ENCODE data around the gene RAPGEF4. TPM values are rescaled to one million over a fixed set of nuclear protein-coding genes. Genes with fewer than 3 reads are reported as not detected.
A peak's percentile ranks its signal among the peaks of the same experiment; 100 is the strongest.

RAPGEF4 gene
- polyA plus RNA-seq, 12 donors, result 2.1 to 16.7 (median 3.8) TPM; not detected in 1

DNA sequence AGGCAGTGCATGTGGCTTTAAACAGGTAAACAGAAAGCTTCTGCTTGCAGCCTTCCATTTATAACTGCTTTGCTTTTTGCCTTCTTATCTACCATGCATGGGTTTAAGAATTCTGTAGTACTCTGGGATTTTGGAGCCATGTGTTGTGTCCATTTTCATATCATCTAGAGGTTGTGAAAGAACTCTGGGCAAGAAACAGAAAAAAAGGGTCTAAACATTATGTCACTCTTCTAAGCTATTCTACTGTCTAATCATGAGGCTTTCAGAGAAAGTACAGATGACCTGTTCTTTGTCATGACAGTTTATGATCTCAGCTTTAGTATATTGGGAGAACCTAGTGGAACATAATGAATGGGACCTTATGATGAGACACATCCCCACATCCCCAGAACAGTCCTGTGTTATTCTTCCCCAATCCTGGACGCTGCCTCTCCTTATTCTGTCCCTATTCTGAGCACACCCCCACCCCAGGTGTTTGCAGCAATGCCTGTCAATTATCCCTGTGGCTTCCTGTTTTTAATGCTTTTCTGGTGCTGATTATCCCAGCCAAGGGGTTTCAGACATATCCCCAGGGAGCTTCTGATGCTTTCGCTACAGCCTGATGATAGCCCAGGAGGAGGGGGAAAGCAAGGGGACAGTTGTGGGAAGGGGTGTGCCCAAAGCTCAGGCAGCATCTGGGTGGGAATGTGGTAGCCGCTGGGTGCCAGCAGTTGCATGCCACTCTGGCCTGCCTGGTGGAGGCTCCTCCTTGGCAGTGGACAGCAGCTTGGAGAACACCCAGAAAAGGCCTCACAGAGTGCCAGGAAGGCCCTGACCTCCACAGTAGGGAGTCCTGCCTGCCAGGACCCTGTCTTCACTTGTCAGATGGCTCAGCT is 170.5 kb downstream of the RAPGEF4 start:
- DNase-seq, result no peak

DNA sequence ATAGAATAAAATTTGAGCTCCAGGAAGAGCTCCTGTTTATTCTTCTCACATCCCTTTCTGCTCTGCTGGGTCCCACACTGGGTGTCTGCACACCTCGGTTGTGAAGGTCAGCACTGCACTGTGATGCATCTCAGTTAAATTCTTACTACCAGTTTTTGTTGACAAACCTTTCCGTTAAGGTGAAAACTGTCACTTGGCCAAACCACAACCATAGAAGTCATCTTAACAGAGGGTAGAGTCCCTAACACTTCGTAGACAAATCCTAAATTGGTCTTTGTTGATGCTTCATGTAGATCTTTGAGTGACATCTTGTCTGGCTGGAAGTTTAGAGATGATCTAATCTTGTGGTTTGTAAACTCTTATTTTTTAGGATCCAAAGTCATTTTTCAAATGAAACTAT is 172.6 kb downstream of the RAPGEF4 start:
- DNase-seq, result no peak

DNA sequence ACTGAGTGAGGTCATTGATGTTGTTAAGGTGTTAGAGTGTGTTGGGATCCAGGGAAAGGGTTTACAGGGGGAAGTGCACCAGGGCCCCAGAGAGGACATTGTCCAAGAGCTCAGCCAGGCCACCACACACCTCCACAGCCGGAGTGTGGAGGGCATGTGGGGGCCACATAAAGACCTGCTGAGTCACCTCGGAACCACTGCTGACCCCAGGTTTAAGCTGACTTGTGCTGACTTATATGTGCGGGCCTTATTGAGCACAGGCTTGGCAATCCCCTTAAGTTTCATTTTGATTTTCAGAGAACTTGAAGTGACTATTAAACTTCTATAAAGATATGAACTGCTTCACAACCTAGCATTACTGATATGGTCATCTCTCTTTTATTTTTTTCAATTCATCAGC is 173.8 kb downstream of the RAPGEF4 start:
- no peak for DNase-seq

DNA sequence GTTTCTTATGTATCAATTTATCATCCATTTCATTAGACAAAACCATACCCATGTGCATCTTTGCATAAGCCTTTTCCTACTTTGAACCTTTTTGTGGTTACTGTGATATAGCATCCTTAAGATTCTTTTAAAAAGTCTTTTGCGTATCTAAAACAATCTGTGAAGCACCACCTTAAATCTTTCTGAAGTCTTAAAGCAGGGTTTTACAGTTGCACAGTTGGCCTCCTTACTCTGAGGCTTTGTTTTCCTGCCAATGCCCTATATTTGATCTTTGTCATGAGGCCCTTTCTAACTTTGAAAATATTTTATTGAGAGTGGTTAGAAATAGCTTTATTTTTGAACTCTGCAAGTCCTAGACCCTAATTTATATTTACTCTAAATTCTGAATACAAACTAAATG is 176.6 kb downstream of the RAPGEF4 start:
- DNase-seq, result no peak

DNA sequence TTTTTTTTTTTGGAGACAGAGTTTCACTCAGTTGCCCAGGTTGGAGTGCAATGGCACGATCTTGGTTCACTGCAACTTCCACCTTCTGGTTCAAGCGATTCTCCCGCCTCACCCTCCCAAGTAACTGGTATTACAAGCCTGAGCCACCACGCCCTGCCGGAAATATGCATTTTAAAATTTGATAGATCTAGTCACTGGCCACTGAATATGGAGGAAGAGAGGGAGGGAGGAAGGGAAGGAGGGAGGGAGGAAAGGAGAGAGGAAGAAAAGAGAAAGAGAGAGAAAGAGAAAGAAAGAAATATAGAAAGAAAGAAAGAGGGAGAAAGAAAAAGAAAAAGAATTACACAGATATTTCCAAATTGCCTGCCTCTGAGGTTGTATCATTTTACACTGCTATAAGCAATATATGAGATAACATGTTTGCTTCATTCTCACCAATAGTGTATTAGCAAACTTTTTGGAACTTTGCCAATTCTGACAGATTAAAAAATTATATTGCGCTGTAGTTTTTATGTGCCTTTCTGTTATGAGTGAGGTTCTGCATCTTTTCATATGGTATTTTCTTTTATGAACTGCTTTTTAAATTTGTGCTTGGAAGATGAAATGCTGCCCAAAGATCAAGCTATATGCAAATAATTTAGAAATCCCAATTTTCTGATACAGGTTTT is 178.8 kb downstream of the RAPGEF4 start:
- no peak for DNase-seq

DNA sequence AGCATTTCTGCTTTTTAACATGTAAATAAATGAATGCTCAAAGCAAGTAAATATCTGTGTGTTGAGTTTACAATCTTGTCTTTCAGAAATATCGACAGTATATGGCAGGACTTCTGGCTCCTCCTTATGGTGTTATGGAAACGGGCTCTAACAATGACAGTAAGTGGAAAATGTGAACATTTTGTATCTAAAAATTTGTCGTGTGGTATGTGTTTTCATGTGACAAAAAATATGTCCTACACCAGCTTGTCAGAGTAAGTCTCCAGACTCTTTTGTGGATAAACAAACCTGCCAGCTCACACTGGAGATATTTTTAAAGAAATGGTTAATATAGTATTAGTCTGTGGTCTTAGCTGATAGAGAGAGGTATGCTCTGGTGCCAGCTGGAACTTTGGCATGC is 182.1 kb downstream of the RAPGEF4 start:
- no peak for DNase-seq

DNA sequence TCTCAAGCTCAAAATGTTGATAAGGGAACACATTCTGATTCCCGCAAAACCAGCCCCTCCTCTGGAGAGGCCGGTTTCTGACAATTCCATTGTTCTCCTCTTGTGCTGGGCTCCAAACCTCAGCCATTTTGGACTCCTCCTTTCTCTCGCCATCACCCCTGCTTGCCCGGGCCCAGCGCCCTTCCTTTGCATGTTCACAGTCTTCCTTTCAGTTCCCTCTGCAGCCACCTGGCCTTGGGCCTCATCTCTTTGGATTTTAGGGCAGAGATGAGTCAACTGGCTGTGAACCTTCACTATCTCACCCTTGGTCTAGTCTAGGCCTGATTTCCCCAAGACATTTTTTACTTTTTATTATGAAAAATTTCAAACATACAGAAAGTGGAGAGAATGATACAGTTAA is 184.1 kb downstream of the RAPGEF4 start:
- no peak for DNase-seq

DNA sequence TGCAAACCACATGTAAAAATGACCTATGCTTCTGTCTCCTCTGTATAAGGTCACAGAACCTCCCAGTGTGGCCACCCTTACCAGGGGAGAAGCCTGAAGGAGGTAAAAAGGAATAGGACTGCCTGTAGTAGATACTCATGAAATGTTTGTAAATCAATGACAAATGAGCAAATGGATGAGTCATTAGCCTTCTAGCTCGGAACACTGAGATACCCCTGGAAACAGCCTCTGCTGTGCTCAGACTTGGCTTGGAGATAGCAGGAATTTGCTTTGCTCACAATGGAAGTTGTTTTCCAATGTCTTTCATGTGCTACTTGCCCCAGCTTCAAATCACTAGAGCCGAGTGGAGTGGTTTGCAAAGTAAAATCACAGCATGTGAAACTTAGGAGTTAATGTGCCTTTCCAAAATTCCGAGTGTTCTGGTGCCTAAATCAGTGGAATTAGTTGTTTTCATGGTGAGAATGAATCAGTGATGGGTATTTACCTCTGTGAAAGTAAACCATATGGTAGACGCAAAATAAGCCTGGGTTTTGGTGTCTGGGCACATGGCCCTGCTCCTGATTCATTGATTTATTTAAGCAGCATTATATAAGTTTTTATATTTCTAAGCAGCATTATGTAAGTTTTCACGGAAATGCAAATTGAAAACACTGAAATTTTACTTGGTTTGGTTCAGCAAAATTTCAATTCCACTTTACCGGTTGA is 186.0 kb downstream of the RAPGEF4 start:
- DNase-seq, result no peak

DNA sequence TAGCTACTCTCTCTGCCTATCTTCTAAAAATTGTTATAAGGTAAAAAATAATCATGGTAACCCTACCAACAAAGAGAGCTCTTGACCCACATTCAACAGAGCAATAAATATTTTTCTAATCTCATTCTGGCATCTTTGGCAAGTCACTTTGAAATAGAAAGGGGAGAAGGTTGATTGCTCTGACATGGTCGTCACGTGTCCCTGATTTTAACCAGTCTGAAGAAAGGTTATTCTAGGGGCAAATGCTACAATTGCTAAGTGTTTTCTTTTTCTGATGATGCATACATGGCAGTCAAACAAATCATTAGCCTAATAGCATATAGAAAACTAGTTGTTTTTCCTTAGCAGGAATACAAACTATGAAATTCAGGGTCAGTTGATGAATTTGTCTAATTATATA is 186.7 kb downstream of the RAPGEF4 start:
- no peak for DNase-seq

DNA sequence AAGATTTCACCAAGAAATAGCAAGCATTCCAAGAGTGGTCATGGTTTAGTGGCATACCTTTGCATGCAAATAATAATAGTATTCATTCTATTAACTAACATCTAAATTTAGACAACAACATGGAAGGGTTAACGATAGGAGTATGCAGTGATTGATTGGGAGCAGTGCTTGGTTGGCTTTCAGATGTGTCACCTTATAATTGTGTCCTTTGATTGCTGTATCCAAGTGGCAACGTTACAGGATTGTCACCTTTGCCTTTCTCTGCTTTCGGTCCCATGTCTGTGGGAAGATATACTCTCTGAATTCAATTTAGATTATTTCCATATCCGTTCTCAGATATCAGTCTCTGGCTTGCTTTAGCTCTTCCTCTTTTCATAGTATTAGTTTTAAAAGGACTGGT is 187.2 kb downstream of the RAPGEF4 start:
- DNase-seq, result no peak

DNA sequence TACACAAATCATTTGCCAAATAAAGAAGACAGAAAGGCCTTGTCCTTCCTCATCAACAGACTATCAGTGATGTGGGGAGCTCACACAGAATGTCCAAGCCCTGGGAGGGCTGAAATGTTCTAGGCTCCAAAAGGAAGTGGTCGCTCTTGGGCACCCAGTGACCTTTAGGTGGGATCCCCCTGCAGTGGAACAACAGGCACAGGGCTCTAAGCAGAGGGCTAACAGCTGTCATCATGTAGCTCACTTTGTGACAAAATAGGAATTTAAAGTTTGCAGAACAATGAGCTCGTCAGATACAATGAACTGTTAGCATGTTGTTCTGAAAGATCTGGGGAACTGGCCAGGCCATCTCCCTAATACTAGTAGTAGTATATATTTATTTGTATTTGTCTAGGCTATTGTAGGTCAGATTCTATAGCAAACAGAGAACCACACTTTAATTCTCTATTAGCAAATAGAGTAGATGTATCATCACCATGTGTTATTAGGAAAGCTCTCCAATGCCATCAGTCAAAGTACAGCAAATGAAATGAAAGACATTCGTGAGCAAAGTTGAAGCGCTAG is 188.5 kb downstream of the RAPGEF4 start:
- DNase-seq, result no peak

DNA sequence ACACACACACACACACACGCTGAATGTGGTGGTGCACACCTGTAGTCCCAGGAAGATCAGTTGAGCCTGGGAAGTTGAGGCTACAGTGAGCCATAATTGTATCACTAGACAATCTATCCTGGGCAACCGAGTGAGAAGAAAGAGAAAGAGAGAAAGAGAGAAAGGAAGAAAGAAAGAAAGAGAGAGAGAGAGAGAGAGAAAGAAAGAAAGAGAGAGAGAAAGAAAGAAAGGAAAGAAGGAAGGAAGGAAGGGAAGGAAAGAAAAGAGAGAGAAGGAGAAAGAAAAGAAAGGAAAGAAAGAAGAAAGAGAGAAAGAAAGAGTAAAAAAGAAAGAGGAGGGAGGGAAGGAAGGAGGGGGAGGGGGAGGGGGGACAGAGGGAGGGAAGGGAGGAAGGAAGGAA is 190.0 kb downstream of the RAPGEF4 start:
- DNase-seq, result no peak

DNA sequence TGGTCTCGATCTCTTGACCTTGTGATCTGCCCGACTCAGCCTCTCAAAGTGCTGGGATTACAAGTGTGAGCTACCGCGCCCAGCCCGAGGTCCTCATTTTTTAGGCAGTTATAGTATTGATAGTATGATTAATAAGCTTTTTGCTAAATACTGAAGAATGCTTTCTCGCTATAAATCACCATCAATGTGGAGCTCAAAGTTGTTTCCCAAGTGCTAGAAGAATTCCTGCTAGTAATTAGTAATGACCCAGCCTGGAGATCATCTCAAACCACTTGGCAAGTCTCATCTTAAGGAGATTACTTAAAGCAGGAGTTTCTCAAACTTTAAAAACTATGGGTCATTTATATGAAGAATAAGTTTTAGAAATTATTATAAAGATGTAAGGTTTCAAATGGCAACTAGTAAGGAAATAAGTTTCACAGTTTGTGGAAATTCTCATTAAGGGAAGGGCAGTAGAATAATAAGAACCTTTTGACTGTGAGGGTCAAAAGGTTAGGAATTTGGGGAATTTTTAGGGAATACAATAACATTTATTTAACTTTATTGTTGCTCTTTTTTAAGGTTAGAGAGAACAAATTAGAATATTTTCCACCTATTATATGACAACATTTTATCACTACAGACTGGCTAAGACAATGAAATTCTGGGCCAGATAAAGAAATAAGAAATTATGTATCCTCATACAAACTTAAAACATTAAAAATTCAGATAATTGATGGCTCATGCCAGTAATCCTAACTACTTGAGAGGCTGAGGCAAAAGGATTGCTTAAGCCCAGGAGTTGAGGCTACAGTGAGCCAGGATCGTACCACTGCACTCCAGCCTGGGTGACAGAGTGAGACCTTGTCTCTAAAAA is 191.4 kb downstream of the RAPGEF4 start:
- no peak for DNase-seq

DNA sequence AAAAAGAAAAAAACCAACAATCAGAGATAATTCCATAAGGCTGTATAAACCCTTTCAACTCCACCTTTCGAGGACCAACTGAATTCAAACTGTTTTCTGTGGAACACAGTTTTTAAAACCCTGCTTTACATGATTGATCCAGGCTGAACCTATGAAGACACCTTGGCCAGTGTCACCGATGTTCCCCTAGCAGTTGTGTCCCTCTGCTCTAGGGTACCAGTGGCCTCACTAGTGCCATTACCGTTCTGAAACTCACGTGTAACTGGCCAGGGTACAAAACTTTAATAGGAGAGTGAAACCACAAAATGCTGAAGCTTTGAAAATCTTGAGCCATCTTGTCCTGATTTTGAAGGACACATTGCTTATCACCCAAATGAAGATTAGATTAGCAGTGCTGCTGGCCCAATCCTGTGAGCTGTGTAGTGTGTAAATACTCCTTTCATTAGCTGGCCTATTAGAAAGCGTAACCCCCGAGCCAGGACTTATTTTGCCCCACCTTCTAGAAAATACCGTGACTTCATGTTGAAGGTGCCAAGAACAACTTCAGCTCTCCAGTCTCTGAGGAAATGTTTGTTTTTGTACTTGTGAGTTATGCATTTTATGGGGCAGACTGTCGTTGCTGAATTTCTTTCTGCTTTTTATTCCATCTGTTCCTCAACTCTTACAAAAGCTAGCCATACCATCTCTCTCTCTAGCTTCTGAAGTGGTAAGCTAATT is 192.2 kb downstream of the RAPGEF4 start:
- peak; percentile 35 for DNase-seq

DNA sequence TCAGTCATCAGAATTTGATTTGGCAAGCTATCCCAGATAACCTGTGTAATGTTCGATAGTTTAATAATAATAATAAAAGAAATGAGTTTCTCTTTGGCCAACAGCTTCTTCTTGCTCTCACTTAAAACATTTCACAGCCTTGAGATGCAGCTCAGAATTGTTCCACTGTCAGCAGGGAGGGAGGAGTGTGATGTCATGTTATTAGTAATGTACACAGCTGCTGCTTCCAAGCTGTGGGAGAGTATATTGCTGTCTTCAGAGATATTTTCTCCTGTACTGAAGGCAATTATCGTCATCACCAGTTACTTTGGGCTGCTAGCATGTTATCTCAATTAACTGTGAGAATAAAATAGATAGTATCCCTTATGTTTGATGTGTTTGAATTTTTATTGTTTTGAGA is 193.1 kb downstream of the RAPGEF4 start:
- peak; percentile 65 for DNase-seq

DNA sequence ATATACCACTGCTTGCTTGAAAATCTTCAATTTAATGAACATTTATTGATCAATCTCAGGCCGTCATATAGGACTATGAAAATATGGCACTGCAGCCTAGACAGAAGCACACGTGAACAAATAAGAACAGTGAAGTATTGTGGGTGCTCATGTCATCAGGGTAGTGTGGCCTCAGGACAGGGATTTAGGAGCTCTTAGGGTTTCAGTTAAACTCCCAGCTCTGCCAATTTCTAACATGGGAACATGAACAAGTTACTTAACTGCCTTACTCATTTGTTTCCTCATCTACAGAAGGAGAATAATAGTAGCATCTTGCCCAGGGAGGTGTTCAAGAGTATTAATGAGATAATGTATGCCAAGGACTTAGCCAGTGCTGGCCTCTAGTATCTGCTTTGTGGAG is 194.0 kb downstream of the RAPGEF4 start:
- no peak for DNase-seq

DNA sequence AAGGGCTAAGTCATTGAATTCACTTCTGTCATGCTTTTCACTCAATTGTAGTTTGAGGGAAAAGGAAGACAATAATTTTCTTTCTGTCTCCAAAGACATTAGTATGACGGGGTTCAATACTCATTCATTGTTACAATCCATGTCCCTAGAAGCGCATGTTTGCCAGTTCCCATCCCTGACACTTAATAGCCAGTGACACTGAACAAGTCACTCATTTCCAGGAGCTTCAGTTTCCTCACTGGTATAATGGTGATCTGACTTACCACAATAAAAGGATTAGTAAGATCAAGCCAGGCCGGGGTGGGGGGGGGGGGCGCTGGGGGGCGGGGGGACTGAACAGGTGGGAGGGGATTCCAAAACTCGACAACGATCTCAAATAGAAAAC is 195.2 kb downstream of the RAPGEF4 start:
- DNase-seq, result no peak

DNA sequence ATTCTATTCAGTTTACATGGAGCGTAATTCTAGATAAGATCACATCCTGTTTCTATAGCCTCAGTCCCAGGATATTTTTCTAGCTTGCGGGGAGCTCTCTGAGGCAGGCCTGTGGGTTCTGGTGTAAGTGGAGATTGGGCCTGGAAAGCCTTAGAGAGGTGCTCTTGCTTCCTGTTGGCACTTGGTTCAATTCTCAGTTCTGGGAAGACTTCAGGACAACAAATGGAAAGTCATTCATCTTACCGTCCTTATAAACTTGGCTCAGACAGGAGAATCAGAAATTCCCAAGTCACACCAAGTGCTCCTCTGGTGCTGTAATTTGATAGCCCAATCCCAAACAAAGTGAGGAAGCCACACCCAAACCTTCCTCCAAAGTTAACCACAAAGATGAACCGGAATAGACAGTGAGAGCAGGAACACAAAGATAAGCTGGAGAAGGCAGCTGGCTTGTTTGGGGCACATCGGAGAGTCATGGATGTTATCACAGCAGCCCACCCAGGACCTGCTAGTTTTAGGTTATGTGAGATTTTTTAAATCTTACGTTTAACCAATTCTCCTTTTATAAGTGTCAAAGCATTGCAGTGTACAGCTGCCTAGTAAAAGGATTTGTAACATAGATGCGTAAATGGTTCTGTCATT is 195.7 kb downstream of the RAPGEF4 start:
- DNase-seq, result peak; percentile 38

DNA sequence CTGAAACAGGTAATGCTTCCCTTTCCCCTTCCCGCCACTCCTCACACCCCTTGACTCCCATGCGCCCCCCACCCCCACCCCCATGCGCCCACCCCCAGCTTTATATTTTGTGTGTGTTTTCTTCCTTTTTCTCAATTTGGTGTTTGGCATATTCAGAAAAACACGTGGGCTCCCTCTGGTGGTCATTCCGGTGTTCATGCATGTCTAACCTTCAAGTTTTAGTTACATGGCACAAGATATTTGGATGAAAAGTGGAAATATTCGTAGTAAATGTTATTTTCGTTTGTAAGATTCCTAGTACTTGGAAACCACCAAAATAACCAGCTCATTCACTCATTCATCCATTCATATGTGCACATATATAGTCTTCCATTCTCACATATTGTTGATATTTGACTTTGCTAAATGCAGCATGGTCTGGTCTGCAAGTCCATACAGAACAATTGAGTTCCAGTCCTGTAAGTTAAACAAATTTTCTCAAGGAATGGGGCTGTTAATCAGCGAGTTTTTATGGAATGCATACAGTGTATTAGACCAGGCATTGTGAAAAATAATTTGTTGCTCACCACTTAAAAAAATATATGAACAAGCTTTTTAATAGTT is 196.4 kb downstream of the RAPGEF4 start:
- peak; percentile 84 for DNase-seq

Measured in muscle of arm (tissue), 12 donors.